GM21381 (cell line): Measurements from ENCODE around the gene GJA4.

Experiments
- ATAC-seq: cut with Tn5 transposase; IDR thresholded peaks from one replicate; pipeline ENCODE4 v1.9.1; 2021; ENCODE audit warnings: mild to moderate bottlenecking, moderate library complexity; ENCODE audit not compliant: unreplicated experiment

GJA4 gene

GRCh38 chr1:34792868-34793727 lies at the start of gene GJA4:
TSS of gene GJA4 (plus strand) at chr1:34792999. CDS start at chr1:34794214, 1,215 bp downstream.
- ATAC-seq = no peak

DNA sequence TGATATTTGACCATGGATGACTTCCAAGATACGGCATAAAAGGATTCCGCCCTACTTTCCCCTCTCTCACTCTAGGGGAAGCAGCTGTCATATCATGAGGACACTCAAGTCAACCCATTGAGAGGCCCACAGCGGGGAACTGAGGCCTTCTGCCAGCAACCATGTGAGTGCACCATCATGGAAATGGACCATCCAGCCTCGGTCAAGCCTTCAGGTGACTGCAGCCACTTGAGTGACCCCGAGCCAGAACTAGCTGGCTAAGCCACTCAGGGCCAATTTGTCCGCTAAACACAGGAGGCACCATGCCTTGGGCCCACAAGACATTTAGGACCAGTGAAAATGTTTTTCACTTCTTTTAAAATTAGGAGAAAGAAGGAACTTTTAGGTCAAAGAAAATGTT lies 49.0 kb upstream of the GJA4 start:
- no peak for ATAC-seq

DNA sequence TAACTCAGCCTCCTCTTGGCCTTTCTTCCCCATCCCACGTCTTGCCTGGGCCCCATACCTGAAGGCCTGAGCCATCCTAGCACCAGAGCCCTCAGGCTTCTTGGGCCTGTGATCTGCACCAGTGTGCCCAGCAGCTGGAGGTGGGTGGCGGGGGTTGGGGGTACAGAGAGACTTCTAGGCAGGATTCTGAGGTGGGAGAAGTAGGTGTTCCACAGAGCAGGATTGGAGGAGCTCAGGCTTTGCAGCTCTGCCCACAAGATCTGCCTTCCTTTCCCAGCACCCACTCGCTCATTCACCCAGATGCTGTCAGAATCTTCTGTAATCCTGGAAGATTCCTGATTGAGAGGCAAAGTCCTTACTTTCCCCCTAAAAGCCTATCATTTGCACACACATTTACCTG lies 47.9 kb upstream of the GJA4 start:
- ATAC-seq = no peak

DNA sequence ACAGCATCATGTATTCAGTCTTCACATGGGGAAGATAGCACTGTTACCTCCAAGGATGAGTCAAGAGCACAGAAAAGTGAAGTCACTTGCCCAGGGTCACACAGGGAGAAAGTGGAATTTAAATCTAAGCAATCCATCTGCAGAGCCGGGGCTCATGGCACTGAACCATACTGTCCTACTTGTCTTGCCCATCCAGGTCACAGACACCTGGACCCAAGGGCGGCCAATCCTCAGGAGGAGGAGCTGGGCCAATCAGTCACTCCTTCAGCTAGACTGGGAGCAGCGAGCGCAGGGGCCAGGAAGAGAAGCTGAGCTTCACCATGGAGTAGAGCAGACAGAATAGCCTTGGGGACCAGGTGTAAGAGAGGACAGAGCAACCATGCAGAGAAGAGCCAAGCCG lies 47.1 kb upstream of the GJA4 start:
- ATAC-seq = no peak

DNA sequence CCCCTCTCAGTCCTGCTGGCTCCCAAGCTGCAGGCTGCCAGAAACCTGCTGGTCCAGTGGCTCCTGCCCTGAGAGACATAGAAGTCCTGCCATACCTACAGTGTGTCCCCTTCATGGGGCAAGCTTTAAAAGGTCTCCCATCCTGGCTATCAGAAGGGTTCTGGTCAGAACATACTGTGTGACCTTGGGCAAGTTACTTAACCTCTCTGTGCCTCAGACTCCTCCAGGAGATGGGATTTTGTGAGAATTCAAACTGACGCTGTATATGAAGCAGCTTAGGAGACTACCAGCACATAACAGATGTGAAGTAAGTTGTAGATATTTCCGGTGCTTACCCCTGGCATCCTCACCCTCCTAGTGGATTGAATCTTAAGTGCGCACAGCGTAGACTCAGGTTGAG lies 46.7 kb upstream of the GJA4 start:
- no peak for ATAC-seq

GRCh38 chr1:34746785-34747637 lies 45.8 kb upstream of the GJA4 start:
- ATAC-seq = no peak

DNA sequence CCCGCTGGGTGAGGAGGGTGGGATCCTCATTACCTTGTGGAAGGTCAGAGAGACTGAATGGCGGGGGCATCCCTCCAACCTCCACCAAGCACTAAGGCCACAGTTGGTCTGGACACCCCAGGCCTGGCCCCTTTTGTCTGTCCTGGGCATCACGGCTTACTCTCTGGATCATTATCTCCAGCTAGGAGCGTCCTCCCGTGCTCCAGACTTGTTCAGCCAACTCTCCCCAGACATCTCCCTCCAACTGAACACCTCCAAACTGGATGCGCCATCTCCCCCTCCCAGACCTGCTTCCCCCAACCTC lies 45.2 kb upstream of the GJA4 start:
- no peak for ATAC-seq

GRCh38 chr1:34749992-34750391 lies 42.8 kb upstream of the GJA4 start:
- ATAC-seq = no peak

GRCh38 chr1:34750610-34751009 lies 42.2 kb upstream of the GJA4 start:
- ATAC-seq = no peak

GRCh38 chr1:34753163-34753562 lies 39.6 kb upstream of the GJA4 start:
- ATAC-seq = no peak

DNA sequence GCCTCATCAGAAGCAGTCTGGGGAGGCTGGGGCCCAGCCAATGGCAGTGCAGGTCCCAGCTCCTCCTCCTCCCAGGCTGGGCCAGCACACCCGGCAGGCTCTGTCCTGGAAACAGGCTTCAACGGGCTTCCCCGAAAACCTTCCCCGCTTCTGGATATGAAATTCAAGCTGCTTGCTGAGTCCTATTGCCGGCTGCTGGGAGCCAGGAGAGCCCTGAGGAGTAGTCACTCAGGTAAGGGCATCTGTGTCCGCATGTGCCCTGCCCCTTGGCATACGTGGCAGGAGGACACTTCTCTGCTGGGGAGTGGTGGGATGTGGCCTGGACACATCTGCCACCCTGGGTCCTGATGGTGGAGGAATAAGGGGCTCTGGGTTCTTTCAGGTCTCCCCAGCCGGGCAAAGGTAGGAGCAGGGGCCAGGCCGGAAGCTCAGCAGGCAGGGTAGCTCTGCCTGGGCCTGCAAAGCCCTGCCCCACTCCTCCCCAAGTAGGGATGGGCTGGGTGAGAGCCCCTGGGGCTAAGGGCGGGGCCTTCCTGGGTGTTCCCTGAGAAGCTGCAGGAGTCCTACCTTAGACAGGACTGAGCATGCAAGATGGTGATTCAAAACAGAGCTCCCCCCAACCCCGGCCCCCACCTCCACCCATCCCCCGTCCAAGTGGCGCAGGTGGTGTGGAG lies 37.7 kb upstream of the GJA4 start, which contains the start of gene GJB5:
GJB5 (plus strand) TSS at position 84 of the 674 bp plus-strand sequence. CDS start 2,284 bp downstream, outside the sequence.
- no peak for ATAC-seq

- ATAC-seq = no peak
Measured at GRCh38 chr1:34755961-34756360, 36.8 kb upstream of the GJA4 start.

DNA sequence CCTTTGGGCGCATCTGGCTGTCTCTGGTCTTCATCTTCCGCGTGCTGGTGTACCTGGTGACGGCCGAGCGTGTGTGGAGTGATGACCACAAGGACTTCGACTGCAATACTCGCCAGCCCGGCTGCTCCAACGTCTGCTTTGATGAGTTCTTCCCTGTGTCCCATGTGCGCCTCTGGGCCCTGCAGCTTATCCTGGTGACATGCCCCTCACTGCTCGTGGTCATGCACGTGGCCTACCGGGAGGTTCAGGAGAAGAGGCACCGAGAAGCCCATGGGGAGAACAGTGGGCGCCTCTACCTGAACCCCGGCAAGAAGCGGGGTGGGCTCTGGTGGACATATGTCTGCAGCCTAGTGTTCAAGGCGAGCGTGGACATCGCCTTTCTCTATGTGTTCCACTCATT lies 35.4 kb upstream of the GJA4 start:
- no peak for ATAC-seq

- no peak for ATAC-seq
Measured at GRCh38 chr1:34758751-34759150, 34.0 kb upstream of the GJA4 start.

- no peak for ATAC-seq
Measured at GRCh38 chr1:34759503-34760357, 33.1 kb upstream of the GJA4 start, which contains the start of gene GJB4. TSS of gene GJB4 (plus strand) at chr1:34759740. CDS start at chr1:34761255, 1,515 bp downstream.

GRCh38 chr1:34761176-34761761 lies 31.5 kb upstream of the GJA4 start:
- no peak for ATAC-seq

- ATAC-seq = no peak
Measured at GRCh38 chr1:34761776-34762307, 31.0 kb upstream of the GJA4 start.

GRCh38 chr1:34762474-34763141 lies 30.2 kb upstream of the GJA4 start:
- ATAC-seq = no peak

DNA sequence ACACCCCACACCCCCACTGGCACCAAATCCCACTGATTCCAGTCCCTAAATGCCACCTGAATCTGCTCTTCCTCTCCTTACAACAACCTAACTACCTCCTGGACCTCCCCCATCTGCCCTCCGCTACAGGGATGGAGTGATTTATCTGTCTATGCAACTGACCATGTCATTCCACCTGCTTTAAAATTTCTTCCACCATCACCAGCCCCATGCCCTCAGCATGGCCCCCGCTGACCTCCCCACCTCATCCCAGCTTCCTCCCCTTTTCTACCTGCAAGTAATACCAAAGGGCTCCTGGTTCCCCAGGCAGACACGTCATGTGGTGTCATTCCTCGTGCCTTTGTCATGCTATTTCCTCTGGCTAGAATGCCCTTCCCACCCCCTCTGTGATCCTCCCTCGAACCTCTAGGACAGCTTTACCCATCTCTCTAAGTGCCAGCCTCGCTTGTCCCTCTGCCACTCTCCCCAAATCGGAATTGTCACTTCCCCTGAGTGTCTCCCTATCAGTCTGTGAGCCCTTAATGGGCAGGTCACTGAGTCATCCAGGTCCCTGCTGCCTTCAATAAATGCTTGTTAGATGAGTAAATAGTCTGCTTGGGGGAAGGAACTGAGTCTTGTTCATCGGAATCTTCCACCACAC lies 29.5 kb upstream of the GJA4 start:
- ATAC-seq = no peak
